ENCODE results near the gene BHLHE40. TPM values are rescaled to one million over a fixed set of nuclear protein-coding genes. Genes with fewer than 3 reads are reported as not detected.

Gene BHLHE40
- total RNA-seq, 1 donor from 2014 or later = 15.2 TPM

DNA sequence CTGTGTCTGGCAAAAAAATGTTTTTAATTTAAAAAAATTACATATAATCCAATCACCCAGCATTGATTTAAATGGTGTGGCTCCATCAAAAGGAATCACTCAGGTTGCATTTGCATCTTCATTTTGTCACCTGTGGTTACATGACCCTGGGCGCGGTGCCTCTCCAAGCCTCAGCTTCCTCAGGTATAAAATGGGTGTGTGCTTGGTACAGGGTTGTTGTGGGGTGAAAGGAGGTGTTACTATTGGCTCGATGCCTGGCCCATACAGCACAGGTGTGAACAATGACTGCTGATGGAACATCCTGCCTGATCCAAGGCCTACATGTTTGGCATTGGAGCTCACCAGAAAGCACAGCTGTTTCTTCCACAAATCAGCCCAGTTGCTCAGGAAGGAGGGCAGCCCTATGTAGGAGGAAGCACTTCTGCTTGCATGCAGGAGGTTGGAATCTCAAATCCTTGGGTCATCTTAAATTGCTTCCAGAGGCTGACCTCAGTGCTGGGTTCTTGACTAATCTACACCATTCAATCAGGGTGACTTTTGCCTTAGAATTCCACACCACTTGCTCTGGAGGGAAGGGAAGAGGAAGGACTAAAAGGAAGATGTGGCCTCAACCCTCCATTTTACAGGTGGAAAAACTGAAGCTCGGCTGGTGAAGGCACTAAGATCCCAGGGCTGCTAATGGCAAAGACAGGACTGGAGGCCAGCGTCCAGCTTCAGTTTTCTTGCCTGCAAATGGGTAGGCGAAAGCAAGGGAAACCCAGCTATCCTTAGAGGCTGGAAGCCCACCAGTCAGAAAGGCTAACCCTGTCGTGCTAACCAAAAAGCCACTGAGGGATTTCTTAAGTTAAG lies 31.7 kb downstream of the BHLHE40 start:
- DNase-seq (ENCODE audit: low spot score) = no peak
- H3K4me3 Mint-ChIP-seq (ENCODE audit: unreplicated experiment) = no peak overlapping the region
- H3K4me1 Mint-ChIP-seq (ENCODE audit: unreplicated experiment) = peaks cover 34% of the 10 kb centered on the region
- peaks cover 6% of the 10 kb centered on the region for H3K27me3 Mint-ChIP-seq (ENCODE audit: unreplicated experiment)
- no peak for TF ChIP-seq CTCF (IDR thresholded peaks at IDR 0.05; ENCODE audit: unreplicated experiment)
- H3K9me3 Mint-ChIP-seq (ENCODE audit: unreplicated experiment) = no peaks in the 10 kb centered on the region
- H3K36me3 Mint-ChIP-seq (ENCODE audit: low read depth, unreplicated experiment) = no peaks in the 10 kb centered on the region
- H3K27ac Mint-ChIP-seq (ENCODE audit: unreplicated experiment) = no peak overlapping the region

DNA sequence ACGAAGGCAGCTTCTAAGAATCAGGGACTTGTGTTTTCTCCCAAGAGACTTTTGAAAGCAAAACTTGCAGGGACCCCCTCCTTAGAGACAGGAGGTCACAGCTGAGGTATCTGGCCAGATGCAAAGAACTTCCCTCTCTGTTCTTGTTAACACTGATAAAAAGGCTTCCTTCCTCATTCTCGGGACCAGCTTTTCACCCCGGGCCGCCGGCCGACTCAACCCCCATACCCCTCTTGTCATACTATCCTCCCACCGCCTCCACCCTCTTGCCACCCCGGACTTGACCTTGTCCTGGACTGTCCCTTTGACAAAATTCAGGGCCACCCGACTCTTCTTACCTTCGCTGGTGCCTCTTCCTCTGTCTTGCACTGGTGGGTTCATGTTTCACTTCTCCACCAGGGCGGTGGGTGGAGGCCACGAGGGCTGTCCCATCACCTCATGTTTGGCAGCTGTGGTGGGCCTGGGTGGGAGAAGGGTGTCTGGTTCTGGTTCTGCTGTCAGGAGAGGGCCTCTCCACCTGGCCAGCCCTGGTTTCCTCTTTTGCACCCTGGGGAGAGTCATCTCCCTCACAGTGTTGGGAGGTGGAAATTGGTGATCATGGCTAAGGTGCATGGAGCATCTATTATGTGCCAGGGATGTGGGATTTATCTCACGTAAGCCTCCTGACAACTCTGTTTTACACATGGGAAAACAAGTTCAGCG lies 32.5 kb downstream of the BHLHE40 start:
- no peak overlapping the region for H3K27ac Mint-ChIP-seq (ENCODE audit: unreplicated experiment)
- no peak for TF ChIP-seq CTCF (IDR thresholded peaks at IDR 0.05; ENCODE audit: unreplicated experiment)
- H3K4me3 Mint-ChIP-seq (ENCODE audit: unreplicated experiment) = no peak overlapping the region
- no peak for DNase-seq (ENCODE audit: low spot score)
- peaks cover 41% of the 10 kb centered on the region for H3K4me1 Mint-ChIP-seq (ENCODE audit: unreplicated experiment)
- no peaks in the 10 kb centered on the region for H3K36me3 Mint-ChIP-seq (ENCODE audit: low read depth, unreplicated experiment)
- peaks cover 8% of the 10 kb centered on the region for H3K27me3 Mint-ChIP-seq (ENCODE audit: unreplicated experiment)
- H3K9me3 Mint-ChIP-seq (ENCODE audit: unreplicated experiment) = no peaks in the 10 kb centered on the region

DNA sequence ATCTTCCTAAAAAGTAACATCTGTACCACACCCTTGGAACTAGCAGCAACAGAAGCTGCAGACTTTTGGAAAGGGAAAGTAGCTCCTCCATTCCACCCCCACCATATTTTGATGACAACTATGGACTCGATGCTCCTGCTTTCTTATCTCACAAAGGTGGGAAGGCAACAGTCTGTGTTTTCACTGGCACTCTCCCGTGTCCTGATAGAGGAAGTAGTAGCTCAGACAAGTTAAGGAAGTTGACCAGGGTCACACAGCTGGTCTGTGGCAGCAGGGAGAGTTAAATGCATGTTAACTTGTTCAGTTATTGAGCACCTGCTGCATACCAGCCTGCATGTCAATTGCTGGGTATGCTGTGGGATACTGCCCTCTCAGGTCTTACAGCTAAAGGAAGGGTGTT lies 33.1 kb downstream of the BHLHE40 start:
- Mint-ChIP-seq H3K9me3 (ENCODE audit: unreplicated experiment) (no peaks in the 10 kb centered on the region), H3K4me3 (ENCODE audit: unreplicated experiment) (no peak overlapping the region), H3K27me3 (ENCODE audit: unreplicated experiment) (peaks cover 10% of the 10 kb centered on the region), H3K4me1 (ENCODE audit: unreplicated experiment) (peaks cover 45% of the 10 kb centered on the region), H3K36me3 (ENCODE audit: low read depth, unreplicated experiment) (no peaks in the 10 kb centered on the region), H3K27ac (ENCODE audit: unreplicated experiment) (no peak overlapping the region)
- TF ChIP-seq CTCF (IDR thresholded peaks at IDR 0.05; ENCODE audit: unreplicated experiment) = no peak
- no peak for DNase-seq (ENCODE audit: low spot score)

DNA sequence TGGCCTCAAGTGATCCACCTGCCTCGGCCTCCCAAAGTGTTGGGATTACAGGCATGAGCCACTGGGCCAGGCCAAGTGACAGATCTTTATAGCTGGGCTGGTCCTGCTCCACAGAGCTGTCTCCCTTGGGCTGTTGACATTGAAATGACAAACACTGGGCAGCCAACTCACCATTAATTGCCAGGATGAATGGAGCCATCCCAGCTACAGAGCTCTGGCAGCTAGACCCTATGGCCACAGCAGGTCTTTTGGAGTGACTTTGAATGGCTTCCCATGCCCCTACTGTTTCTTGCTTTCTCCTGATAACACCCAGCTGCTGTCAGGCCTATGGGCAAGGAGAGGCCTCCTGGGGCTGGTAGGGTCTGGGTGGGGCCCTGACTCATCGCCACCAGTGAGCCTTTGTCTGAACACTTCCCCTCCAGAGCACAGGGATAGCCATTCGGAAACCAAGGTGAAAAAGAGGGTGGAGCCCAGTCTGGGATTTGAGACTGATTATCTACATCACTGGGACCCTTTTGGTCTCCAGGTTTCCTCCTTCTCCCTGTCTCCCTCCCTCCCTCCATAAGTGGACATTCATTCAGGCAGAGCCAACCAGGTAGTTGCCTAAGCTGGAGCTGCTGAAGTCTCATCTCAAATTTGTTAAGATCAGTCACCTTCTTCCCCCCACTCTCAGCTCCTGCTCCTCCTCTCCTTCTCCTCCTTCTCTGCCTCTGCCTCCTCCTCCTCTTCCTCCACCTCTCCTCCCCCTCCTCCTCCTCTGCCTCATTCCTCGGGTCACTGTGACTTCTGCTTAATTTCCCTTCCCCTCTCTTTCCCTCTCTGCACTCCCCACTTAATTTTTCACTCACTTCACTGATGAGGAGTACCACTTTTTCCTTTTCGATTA lies 34.0 kb downstream of the BHLHE40 start:
- DNase-seq (ENCODE audit: low spot score) = no peak
- Mint-ChIP-seq H3K4me3 (ENCODE audit: unreplicated experiment) (no peak overlapping the region), H3K9me3 (ENCODE audit: unreplicated experiment) (no peaks in the 10 kb centered on the region), H3K36me3 (ENCODE audit: low read depth, unreplicated experiment) (no peaks in the 10 kb centered on the region), H3K27ac (ENCODE audit: unreplicated experiment) (no peak overlapping the region), H3K27me3 (ENCODE audit: unreplicated experiment) (peaks cover 11% of the 10 kb centered on the region), H3K4me1 (ENCODE audit: unreplicated experiment) (peaks cover 45% of the 10 kb centered on the region)
- no peak for TF ChIP-seq CTCF (IDR thresholded peaks at IDR 0.05; ENCODE audit: unreplicated experiment)
